Activated naive CD8-positive, alpha-beta T cell treated with anti-CD3 and anti-CD28 coated beads, Interleukin-2, amount 50 U/mL, for 24 hours (primary cell): ENCODE results near the gene AP1AR.
"Not testable (repeated sequence)": the region's sequence is repeated elsewhere in the genome, so short reads cannot be mapped to it uniquely, and the experiment has no call there.

Source experiments
- ATAC-seq: fragments of 150-1000 bp; cut with Tn5 transposase; one replicate; pipeline ENCODE4 v1.10.0; 2021
- DNase-seq: peaks from one replicate; pipeline ENCODE4 v3.0.0; 2021
- H3K27ac Mint-ChIP-seq: one replicate; pipeline ENCODE4 v1.8.0; 2021; ENCODE audit warnings: mild to moderate bottlenecking, mixed read lengths
- H3K27me3 Mint-ChIP-seq: one replicate; pipeline ENCODE4 v1.8.0; 2021; ENCODE audit warnings: mixed read lengths
- H3K36me3 Mint-ChIP-seq: one replicate; pipeline ENCODE4 v1.8.0; 2021; ENCODE audit warnings: low read depth, mixed read lengths
- H3K4me1 Mint-ChIP-seq: one replicate; pipeline ENCODE4 v1.8.0; 2021; ENCODE audit warnings: mixed read lengths
- H3K4me3 Mint-ChIP-seq: one replicate; pipeline ENCODE4 v1.8.0; 2021; ENCODE audit warnings: mild to moderate bottlenecking, moderate library complexity, mixed read lengths
- H3K9me3 Mint-ChIP-seq: one replicate; pipeline ENCODE4 v1.8.0; 2021; ENCODE audit warnings: mixed read lengths

The AP1AR gene

DNA sequence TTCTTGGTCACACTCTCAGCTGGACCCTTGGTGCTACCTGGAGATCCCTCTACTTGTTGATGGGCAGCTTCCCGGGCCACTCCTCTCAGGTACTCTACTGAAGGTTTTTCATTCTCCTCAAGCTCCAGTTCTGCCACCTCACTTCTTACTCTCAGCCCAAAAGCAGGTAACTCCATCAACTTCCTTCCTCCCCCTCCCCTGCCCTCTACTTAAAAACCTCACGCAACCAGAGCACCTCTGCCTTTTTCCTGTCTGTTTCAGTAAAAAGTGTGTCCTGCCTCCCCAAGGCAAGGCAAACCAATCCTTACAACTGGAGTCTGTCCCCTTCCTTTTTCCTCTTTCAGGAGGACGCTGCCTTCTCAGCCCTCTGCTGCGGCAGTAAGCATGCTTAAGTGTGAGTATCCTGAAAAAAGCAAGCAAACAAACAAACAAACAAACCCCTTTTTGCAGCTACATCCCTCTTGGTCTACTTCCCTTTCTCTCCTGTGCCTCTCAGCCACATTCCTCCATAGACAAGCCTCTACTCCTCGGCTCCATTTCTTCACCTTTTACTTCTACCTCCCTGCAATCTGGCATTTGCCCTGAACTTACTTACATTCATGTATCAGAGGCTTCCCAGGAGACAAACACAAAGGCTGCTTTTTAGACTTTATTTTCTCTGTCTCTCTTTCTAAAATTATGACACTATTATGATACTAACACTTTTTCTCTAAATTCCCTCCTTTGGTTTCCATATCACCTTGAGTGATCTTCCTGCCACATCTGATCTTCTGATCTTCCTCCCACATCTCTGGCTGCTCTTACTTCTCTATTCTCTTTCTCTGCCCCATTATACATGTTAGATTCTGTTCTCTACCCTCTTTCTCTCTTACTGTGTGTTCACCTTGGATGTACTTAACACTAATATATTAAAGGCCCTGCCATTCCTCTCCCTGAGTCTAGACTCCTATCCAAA lies 71.0 kb downstream of the AP1AR start:
- Mint-ChIP-seq H3K27me3 (no peaks in the 10 kb centered on the region), H3K4me3 (no peak overlapping the region), H3K9me3 (no peaks in the 10 kb centered on the region), H3K27ac (no peak overlapping the region), H3K4me1 (peaks cover 20% of the 10 kb centered on the region), H3K36me3 (no peaks in the 10 kb centered on the region)
- DNase-seq (no peak), ATAC-seq (peak; percentile 66)

DNA sequence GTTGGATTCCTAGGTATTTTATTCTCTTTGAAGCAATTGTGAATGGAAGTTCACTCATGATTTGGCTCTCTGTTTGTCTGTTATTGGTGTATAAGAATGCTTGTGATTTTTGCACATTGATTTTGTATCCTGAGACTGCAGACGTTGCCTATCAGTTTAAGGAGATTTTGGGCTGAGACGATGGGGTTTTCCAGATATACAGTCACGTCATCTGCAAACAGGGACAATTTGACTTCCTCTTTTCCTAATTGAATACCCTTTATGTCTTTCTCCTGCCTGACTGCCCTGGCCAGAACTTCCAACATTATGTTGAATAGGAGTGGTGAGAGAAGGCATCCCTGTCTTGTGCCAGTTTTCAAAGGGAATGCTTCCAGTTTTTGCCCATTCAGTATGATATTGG lies 73.9 kb downstream of the AP1AR start:
- H3K4me1 Mint-ChIP-seq, result peaks cover 19% of the 10 kb centered on the region
- not testable (repeated sequence) for H3K9me3 Mint-ChIP-seq, ATAC-seq, H3K27ac Mint-ChIP-seq, H3K4me3 Mint-ChIP-seq, H3K36me3 Mint-ChIP-seq, H3K27me3 Mint-ChIP-seq, DNase-seq

DNA sequence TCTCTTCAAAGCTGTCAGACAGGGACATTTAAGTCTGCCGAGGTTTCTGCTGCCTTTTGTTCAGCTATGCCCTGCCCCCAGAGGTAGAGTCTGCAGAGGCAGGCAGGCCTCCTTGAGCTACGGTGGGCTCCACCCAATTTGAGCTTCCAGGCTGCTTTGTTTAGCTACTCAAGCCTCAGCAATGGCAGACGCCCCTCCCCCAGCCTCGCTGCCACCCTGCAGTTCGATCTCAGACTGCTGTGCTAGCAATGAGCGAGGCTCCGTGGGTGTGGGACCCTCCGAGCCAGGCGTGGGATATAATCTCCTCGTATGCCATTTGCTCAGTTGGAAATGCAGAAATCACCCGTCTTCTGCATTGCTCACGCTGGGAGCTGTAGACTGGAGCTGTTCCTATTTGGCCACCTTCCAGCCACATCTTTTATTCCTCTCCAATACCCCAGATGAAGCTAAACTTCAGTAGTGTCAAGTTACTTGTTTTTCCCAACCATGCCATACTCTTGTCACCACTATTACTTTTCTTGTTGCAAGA lies 77.7 kb downstream of the AP1AR start:
- not testable (repeated sequence) for ATAC-seq, H3K36me3 Mint-ChIP-seq, H3K9me3 Mint-ChIP-seq, H3K27me3 Mint-ChIP-seq
- H3K27ac Mint-ChIP-seq, result peak overlapping the region; percentile 43
- peak overlapping the region; percentile 54 for H3K4me3 Mint-ChIP-seq
- peak; percentile 41 for DNase-seq
- peaks cover 19% of the 10 kb centered on the region for H3K4me1 Mint-ChIP-seq

DNA sequence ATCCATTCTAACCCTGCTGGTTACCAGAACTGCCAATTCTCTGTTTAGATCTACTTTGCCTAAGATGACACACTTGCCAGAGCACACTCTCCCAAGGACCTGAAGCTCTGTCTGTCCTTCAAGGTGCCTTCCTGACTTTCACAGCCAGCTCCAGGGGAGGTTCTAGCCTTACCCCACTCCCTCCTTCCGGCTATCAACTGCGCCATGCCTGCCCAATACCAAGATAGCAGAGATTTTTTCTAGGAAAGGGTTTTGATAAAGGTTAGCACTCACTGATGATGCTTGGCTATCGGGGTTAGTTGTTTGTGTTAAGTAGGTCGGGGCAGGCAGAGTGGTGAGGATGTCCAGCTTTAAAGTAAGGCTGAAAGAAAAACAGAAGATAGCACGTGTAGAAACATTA lies 79.9 kb downstream of the AP1AR start:
- no peak for ATAC-seq
- H3K27me3 Mint-ChIP-seq, result no peaks in the 10 kb centered on the region
- H3K27ac Mint-ChIP-seq, result no peak overlapping the region
- no peaks in the 10 kb centered on the region for H3K9me3 Mint-ChIP-seq
- H3K4me1 Mint-ChIP-seq, result peaks cover 19% of the 10 kb centered on the region
- peaks cover 2% of the 10 kb centered on the region for H3K36me3 Mint-ChIP-seq
- H3K4me3 Mint-ChIP-seq, result no peak overlapping the region
- DNase-seq, result no peak

DNA sequence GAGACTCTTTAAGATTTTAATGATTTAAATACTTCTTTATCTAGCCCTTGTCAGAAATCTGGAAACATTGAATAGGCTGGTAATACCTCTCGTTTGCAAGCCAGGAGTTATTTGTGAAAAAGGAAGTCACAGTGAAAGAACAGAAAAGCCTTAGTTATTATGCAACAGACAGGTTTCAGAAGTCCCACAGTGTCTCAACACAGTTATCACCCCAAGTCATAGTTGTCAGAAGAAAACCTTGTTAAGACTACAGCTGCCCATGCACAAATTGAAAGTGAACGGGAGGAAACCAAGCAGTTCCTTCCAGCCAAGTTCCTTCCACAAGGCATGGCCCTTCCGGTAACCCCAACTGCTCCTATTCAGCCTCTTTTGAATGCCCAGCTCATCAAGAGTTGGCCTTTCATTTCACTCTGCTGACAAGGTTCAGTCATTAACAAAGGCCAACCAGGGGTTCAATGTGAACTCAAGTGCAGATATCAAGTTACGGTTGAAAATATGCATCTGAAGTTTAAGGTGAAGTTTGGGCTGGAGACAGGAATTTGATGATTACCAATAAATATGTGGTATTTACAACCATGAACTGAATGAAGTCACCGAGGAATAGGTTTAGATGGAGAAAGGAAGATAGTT lies 81.1 kb downstream of the AP1AR start:
- H3K4me3 Mint-ChIP-seq, result no peak overlapping the region
- H3K36me3 Mint-ChIP-seq, result peaks cover 2% of the 10 kb centered on the region
- ATAC-seq (no peak), DNase-seq (no peak)
- no peaks in the 10 kb centered on the region for H3K27me3 Mint-ChIP-seq
- H3K4me1 Mint-ChIP-seq, result peaks cover 13% of the 10 kb centered on the region
- no peak overlapping the region for H3K27ac Mint-ChIP-seq
- no peaks in the 10 kb centered on the region for H3K9me3 Mint-ChIP-seq

DNA sequence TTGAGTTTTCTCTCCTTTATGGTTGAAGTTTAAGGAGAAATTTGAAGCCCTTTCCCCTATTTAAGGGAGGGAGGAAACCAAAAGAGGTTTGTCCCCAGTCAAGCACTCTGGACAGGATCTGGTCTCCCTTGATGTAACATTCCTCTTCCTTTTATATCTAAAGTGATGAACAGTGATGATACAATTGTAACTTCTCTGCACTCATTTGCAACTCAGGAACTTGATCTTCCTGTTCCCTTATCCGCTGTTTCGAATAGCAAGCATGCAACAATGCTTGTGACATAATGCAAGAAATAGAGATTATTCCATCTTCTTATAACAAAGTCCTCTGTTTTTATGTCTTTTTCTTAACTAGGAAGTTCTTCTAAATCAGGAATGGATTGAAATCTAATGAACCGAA lies 83.9 kb downstream of the AP1AR start:
- DNase-seq (no peak), ATAC-seq (no peak)
- H3K9me3 Mint-ChIP-seq, result no peaks in the 10 kb centered on the region
- H3K4me1 Mint-ChIP-seq, result peaks cover 7% of the 10 kb centered on the region
- H3K27me3 Mint-ChIP-seq, result no peaks in the 10 kb centered on the region
- peaks cover 6% of the 10 kb centered on the region for H3K36me3 Mint-ChIP-seq
- H3K27ac Mint-ChIP-seq, result no peak overlapping the region
- no peak overlapping the region for H3K4me3 Mint-ChIP-seq

DNA sequence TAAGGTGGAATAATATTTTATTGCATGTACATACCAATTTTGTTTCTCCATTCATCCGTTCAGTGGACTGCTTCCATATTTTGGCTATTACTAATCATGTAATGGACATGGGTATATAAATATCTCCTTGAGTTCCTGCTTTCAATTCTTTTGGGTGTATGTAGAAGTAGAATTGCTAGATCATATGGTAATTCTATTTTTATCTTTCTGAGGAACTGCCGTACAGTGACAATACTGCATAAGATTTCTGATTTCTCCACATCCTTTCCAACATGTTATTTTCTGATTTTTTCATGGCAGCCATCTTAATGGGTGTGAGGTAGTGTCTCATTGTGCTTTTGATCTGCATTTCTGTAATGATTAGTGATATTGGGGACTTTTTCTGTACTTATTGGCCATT lies 84.8 kb downstream of the AP1AR start:
- H3K4me3 Mint-ChIP-seq, result no peak overlapping the region
- no peak for DNase-seq

DNA sequence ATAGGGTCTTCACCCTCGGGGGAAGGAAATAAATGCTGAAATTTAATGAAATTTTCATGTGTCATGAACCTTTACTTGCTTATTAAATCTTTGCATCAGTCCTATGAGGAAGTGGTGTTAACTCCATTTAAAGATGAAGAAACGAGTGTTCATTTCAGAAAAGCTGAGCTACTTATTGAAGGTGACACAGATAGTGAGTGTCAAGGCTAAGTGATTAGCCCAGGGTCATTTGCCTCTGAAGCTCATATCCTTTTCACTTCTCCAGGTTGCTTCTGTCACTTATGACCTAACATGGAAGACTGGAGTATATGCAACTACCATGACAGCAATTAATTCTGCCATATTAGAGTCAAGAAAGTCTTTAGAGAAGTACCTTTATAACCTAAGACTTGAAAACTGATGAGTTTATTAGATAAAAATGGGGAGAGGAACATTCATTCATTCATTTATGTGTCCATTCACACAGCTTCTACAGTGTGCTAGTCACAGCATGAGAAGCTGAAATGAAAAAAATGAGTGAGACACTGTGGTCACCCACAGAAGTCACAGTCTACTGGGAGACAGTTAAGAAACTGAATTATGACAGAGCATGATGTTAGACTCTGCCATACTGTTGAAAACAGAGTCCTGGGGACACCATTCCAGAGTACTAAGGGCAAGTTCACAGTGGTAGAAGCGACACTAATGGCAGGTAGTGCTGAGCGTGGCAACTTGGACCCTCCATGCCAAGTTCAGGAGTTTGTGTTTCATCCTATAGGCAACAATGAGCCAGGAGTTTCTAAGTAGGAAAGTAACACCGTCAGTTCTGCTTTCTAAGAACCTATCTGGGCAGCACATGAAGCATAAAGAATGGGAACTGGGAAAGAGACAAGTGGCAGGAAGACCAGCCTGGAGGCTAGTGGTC lies 86.9 kb downstream of the AP1AR start:
- H3K36me3 Mint-ChIP-seq, result peaks cover 6% of the 10 kb centered on the region
- H3K27me3 Mint-ChIP-seq, result no peaks in the 10 kb centered on the region
- no peak overlapping the region for H3K4me3 Mint-ChIP-seq
- ATAC-seq (peak; percentile 84), DNase-seq (no peak)
- peaks cover 16% of the 10 kb centered on the region for H3K4me1 Mint-ChIP-seq
- no peaks in the 10 kb centered on the region for H3K9me3 Mint-ChIP-seq
- no peak overlapping the region for H3K27ac Mint-ChIP-seq

More for the DNA sequence above, 84.8 kb downstream of the AP1AR start:
- peaks cover 6% of the 10 kb centered on the region for H3K36me3 Mint-ChIP-seq
- peaks cover 9% of the 10 kb centered on the region for H3K4me1 Mint-ChIP-seq
- no peaks in the 10 kb centered on the region for H3K9me3 Mint-ChIP-seq
- ATAC-seq, result no peak
- no peak overlapping the region for H3K27ac Mint-ChIP-seq
- H3K27me3 Mint-ChIP-seq, result no peaks in the 10 kb centered on the region
